SK-N-SH (cell line): ENCODE measurements around the gene PCYT1A.

ENCODE experiments used
- SIN3A ChIP-seq: IDR thresholded peaks from 2 replicates; pipeline ENCODE4 v1.6.1; 2012; ENCODE audit warnings: low read depth, mild to moderate bottlenecking, low read length, moderate library complexity, borderline replicate concordance
- TF ChIP-seq, protein P1 (sequence below): IDR thresholded peaks from 2 replicates; pipeline ENCODE4; 2012

DNA sequence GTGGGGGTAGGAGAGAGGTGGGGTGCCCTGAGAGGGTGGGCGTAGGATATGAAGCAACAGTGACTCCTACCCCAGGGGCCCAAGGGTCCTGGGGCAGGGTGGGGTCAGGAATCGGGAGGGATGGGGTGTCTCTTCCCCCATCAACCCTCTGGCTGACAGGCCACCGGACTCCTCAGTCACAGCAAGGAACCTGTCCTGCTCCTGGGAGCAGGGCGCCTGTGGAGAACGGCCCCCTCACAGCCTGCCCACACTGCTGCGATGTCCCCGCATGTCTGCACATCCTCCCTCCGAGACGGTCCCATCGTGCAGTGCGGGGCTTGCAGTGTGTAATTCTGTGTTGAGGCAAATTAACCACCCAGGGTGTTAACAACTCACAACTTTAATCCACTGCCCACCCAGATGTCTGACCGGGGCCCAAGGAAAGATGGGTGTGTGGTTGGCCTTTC is 48.0 kb upstream of the PCYT1A start:
- TF ChIP-seq, protein P1, sequence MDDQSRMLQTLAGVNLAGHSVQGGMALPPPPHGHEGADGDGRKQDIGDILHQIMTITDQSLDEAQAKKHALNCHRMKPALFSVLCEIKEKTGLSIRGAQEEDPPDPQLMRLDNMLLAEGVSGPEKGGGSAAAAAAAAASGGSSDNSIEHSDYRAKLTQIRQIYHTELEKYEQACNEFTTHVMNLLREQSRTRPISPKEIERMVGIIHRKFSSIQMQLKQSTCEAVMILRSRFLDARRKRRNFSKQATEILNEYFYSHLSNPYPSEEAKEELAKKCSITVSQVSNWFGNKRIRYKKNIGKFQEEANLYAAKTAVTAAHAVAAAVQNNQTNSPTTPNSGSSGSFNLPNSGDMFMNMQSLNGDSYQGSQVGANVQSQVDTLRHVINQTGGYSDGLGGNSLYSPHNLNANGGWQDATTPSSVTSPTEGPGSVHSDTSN, result no peak
- no peak for TF ChIP-seq SIN3A
